SU-DHL-6 (cell line): ENCODE measurements around the gene MIEF1.
"Not testable (repeated sequence)": the region's sequence is repeated elsewhere in the genome, so short reads cannot be mapped to it uniquely, and the experiment has no call there.

Experiments
- H2AFZ ChIP-seq: fragments of 200-600 bp; sonication (generic); 2 replicates; pipeline ENCODE4 v1.6.1; 2014; ENCODE audit warnings: low read depth, mild to moderate bottlenecking, moderate library complexity, mixed read lengths, antibody characterized with exemption, low read length; ENCODE audit not compliant: severe bottlenecking
- H3F3A ChIP-seq: fragments of 200-600 bp; shearing (Covaris generic); 2 replicates; pipeline ENCODE4 v1.6.0; 2016; ENCODE audit warnings: antibody characterized with exemption, mild to moderate bottlenecking; ENCODE audit not compliant: insufficient read depth
- H3K27ac ChIP-seq: fragments of 200-600 bp; sonication (generic); 2 replicates; pipeline ENCODE4 v1.5.1; 2016; ENCODE audit warnings: low read depth, mild to moderate bottlenecking, low read length, moderate library complexity, mixed read lengths
- H3K27me3 ChIP-seq: fragments of 200-600 bp; sonication (generic), shearing (Covaris generic); 2 replicates; pipeline ENCODE4 v1.6.0; 2014; ENCODE audit warnings: mild to moderate bottlenecking, low read length
- H3K36me3 ChIP-seq: fragments of 200-600 bp; sonication (generic); 2 replicates; pipeline ENCODE4 v1.6.1; 2014; ENCODE audit warnings: mild to moderate bottlenecking, low read length, mixed read lengths
- H3K4me2 ChIP-seq: fragments of 300-600, 200-600 bp; shearing (Covaris generic), sonication (generic); 2 replicates; pipeline ENCODE4 v1.6.0; 2014; ENCODE audit warnings: low read length, low read depth, mild to moderate bottlenecking; ENCODE audit not compliant: poor library complexity, severe bottlenecking
- H3K4me3 ChIP-seq: fragments of 200-600 bp; sonication (generic); 2 replicates; pipeline ENCODE4 v1.5.1; 2014; ENCODE audit warnings: antibody characterized with exemption, low read length, mild to moderate bottlenecking, mixed read lengths; ENCODE audit not compliant: insufficient read depth, poor library complexity, severe bottlenecking
- H3K79me2 ChIP-seq: fragments of 200-600 bp; sonication (generic); 2 replicates; pipeline ENCODE4 v1.6.1; 2014; ENCODE audit warnings: mild to moderate bottlenecking, low read length, moderate library complexity; ENCODE audit not compliant: insufficient read depth
- H3K9ac ChIP-seq: fragments of 200-600 bp; sonication (generic); 2 replicates; pipeline ENCODE4 v1.7.0; 2014; ENCODE audit warnings: mild to moderate bottlenecking, low read length
- H3K9me2 ChIP-seq: fragments of 200-600 bp; sonication (generic); replicated peaks from 2 replicates; pipeline ENCODE4 v1.6.1; 2014; ENCODE audit warnings: low read length; ENCODE audit not compliant: insufficient read depth
- H3K9me3 ChIP-seq: fragments of 200-600 bp; sonication (generic); 2 replicates; pipeline ENCODE4 v1.6.1; 2014; ENCODE audit warnings: low read length, mixed read lengths; ENCODE audit not compliant: insufficient read depth
- H4K20me1 ChIP-seq: fragments of 200-600 bp; sonication (generic); 2 replicates; pipeline ENCODE4 v1.6.1; 2014; ENCODE audit warnings: low read depth, mild to moderate bottlenecking, antibody characterized with exemption, low read length, moderate library complexity, mixed read lengths
- EZH2phosphoT487 ChIP-seq: fragments of 200-600 bp; sonication (generic), shearing (Covaris generic); conservative IDR thresholded peaks from 2 replicates; pipeline ENCODE4 v1.6.1; 2018; ENCODE audit warnings: mild to moderate bottlenecking, antibody characterized with exemption, low read length, moderate library complexity, mixed read lengths
- TF ChIP-seq, protein P1 (sequence below): fragments of 200-600 bp; sonication (generic); IDR thresholded peaks from one replicate; pipeline ENCODE4 v1.5.1; 2017; ENCODE audit warnings: antibody characterized with exemption, mild to moderate bottlenecking, low read length, moderate library complexity; ENCODE audit not compliant: insufficient read depth, poor library complexity, severe bottlenecking

Gene MIEF1

DNA sequence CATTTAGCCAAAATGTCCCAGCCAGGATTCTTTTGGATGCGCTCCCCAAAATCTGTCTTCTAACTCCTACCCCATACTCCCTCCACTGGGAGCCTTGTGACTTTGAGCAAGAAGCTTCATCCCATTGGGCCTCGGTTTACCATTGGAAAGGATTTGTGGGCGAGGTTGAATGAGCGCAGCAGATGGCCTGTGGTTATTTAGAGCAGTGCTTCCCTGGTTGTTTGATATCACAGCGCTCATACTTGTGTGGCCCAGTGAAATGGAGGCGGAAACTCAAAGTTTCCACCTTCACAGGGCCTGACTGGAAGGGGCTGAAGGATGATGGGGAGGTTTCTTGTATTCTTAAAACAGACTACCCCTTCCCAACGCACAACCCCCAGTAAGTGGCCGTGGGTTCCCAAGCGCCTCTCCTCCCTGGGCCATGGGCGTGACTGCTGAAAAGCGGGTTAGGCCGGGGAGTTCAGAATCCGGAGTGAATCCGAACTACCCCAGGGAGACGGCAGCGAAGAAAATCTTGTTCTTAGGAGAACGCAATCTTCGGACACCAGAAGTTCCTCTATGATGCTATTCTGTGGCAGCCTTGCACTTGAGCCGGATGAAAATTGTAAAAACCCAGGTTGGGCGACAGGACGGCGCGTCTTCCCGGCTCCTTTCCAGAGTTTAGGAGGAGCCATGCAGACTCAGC is 17.0 kb downstream of the MIEF1 start:
- no peak for TF ChIP-seq EZH2phosphoT487
- TF ChIP-seq, protein P1, sequence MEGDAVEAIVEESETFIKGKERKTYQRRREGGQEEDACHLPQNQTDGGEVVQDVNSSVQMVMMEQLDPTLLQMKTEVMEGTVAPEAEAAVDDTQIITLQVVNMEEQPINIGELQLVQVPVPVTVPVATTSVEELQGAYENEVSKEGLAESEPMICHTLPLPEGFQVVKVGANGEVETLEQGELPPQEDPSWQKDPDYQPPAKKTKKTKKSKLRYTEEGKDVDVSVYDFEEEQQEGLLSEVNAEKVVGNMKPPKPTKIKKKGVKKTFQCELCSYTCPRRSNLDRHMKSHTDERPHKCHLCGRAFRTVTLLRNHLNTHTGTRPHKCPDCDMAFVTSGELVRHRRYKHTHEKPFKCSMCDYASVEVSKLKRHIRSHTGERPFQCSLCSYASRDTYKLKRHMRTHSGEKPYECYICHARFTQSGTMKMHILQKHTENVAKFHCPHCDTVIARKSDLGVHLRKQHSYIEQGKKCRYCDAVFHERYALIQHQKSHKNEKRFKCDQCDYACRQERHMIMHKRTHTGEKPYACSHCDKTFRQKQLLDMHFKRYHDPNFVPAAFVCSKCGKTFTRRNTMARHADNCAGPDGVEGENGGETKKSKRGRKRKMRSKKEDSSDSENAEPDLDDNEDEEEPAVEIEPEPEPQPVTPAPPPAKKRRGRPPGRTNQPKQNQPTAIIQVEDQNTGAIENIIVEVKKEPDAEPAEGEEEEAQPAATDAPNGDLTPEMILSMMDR, result no peak
- Histone ChIP-seq H3K4me3 (peak overlapping the region; percentile 87), H3K36me3 (peaks cover 28% of the 10 kb centered on the region), H3K79me2 (peaks cover 46% of the 10 kb centered on the region), H4K20me1 (peaks cover 11% of the 10 kb centered on the region; the same call in 1 of the 2 replicates), H3K9me3 (no peaks in the 10 kb centered on the region), H3K4me2 (peak overlapping the region; percentile 68), H3K9ac (peak overlapping the region; percentile 99), H3K27me3 (no peaks in the 10 kb centered on the region), H3K9me2 (no peaks in the 10 kb centered on the region), H2AFZ (no peak overlapping the region), H3K27ac (peak overlapping the region; percentile 90), H3F3A (peaks cover 58% of the 10 kb centered on the region)

DNA sequence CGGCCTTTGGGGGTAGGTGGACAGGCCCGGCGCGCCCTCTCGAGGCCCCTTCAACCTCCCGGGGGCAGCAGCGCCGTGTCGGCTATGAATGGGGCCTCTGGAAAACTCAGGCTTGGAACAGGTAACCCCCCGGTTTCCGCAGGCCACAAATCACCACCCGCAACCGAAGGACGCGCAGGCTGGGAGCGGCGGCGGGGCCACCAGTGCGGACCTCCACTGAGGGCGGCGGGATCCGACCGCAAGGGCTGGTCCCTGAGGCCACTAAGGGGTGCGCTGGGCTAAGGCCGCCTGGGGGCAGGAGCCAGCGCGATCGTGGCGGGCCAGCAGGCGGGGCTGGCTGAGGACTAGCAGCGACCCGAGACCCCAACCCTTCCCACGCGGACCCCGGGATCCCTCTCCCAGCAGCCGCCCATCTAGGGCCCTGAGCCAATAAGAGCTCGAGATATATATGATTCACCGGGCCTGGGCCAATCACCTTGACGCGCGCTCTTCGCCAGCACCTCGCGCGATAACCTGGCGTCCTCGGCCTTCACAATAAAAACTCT is 17.7 kb downstream of the MIEF1 start:
- peak overlapping the region; percentile 87 for H3K4me3 ChIP-seq
- H3K9me3 ChIP-seq, result no peaks in the 10 kb centered on the region
- peak overlapping the region; percentile 99 for H3K9ac ChIP-seq
- H3K4me2 ChIP-seq, result peak overlapping the region; percentile 68
- H3K27ac ChIP-seq, result peak overlapping the region; percentile 90
- no peak for TF ChIP-seq EZH2phosphoT487
- TF ChIP-seq, protein P1, result peak; percentile 41
- H3K79me2 ChIP-seq, result peaks cover 40% of the 10 kb centered on the region
- no peak overlapping the region for H2AFZ ChIP-seq
- H3F3A ChIP-seq, result peaks cover 64% of the 10 kb centered on the region
- H3K9me2 ChIP-seq, result no peaks in the 10 kb centered on the region
- H3K36me3 ChIP-seq, result peaks cover 23% of the 10 kb centered on the region
- H4K20me1 ChIP-seq, result peaks cover 11% of the 10 kb centered on the region; the same call in 1 of the 2 replicates
- no peaks in the 10 kb centered on the region for H3K27me3 ChIP-seq

DNA sequence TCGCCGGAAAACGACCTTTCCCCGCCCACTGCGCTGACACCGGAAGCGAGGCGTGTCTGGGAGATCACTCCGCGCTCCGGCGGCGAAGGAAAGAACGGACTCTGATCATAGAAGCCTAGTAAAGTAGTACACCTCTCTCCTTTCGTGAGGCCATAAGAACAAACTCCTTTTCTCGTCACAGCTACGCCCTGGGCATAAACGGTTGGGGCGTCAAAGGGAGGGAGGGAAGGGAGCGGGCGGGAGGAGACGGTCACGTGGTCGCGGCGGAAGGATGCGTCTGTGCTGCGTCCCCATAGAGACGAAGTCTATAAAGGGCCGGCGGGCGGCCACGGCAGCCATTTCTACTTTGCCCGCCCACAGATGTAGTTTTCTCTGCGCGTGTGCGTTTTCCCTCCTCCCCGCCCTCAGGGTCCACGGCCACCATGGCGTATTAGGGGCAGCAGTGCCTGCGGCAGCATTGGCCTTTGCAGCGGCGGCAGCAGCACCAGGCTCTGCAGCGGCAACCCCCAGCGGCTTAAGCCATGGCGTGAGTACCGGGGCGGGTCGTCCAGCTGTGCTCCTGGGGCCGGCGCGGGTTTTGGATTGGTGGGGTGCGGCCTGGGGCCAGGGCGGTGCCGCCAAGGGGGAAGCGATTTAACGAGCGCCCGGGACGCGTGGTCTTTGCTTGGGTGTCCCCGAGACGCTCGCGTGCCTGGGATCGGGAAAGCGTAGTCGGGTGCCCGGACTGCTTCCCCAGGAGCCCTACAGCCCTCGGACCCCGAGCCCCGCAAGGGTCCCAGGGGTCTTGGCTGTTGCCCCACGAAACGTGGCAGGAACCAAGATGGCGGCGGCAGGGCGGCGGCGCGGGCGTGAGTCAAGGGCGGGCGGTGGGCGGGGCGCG is 18.4 kb downstream of the MIEF1 start, which contains the start of gene ATF4:
ATF4 (plus strand) TSS at position 337 of the 880 bp plus-strand sequence. CDS start 884 bp downstream, outside the sequence.
- peaks cover 19% of the 10 kb centered on the region for H3K36me3 ChIP-seq
- H3K79me2 ChIP-seq, result peaks cover 38% of the 10 kb centered on the region
- no peaks in the 10 kb centered on the region for H3K9me3 ChIP-seq
- H3K27ac ChIP-seq, result peak within 1 kb of the TSS; percentile 90
- no peak for TF ChIP-seq EZH2phosphoT487
- TF ChIP-seq, protein P1, result no peak
- peak within 1 kb of the TSS; percentile 68 for H3K4me2 ChIP-seq
- H4K20me1 ChIP-seq, result peaks cover 11% of the 10 kb centered on the region; the same call in 1 of the 2 replicates
- H2AFZ ChIP-seq, result peak within 1 kb of the TSS; percentile 73
- peak within 1 kb of the TSS; percentile 87 for H3K4me3 ChIP-seq
- peaks cover 71% of the 10 kb centered on the region for H3F3A ChIP-seq
- H3K9me2 ChIP-seq, result no peaks in the 10 kb centered on the region
- no peaks in the 10 kb centered on the region for H3K27me3 ChIP-seq
- peak within 1 kb of the TSS; percentile 99 for H3K9ac ChIP-seq

- not testable (repeated sequence) for H3K9me2 ChIP-seq, H3K9me3 ChIP-seq, H2AFZ ChIP-seq, H3K27me3 ChIP-seq
- peaks cover 11% of the 10 kb centered on the region; the same call in 1 of the 2 replicates for H4K20me1 ChIP-seq
- H3F3A ChIP-seq, result peaks cover 80% of the 10 kb centered on the region
- peaks cover 19% of the 10 kb centered on the region for H3K36me3 ChIP-seq
- H3K4me2 ChIP-seq, result peak overlapping the region; percentile 64
- H3K4me3 ChIP-seq, result peak overlapping the region; percentile 87
- H3K79me2 ChIP-seq, result peaks cover 38% of the 10 kb centered on the region
- peak overlapping the region; percentile 99 for H3K9ac ChIP-seq
- H3K27ac ChIP-seq, result peak overlapping the region; percentile 90
Measured at GRCh38 chr22:39521106-39521885, 19.2 kb downstream of the MIEF1 start.
